Fibroblast of villous mesenchyme (primary cell): ENCODE measurements around the gene SCNN1B. TPM values are rescaled to one million over a fixed set of nuclear protein-coding genes. Genes with fewer than 3 reads are reported as not detected.

ENCODE experiments used
- DNase-seq: peaks from one replicate; pipeline ENCODE4 v3.0.0-alpha.2; 2010; ENCODE audit warnings: low read depth
- H3K4me3 ChIP-seq: 2 replicates; pipeline ENCODE4 v1.5.1; 2011; ENCODE audit warnings: low read depth, mild to moderate bottlenecking, low read length
- total RNA-seq: library from RNA; depleted of rRNA; stranded (reverse); fragments of >200 nt; gene quantifications from 2 replicates; pipeline ENCODE4 v1.2.3, GENCODE V29; 2012
- TF ChIP-seq, protein P1 (sequence below): IDR thresholded peaks from 2 replicates; pipeline ENCODE4 v1.5.1; 2012; ENCODE audit warnings: low read depth, mild to moderate bottlenecking, low read length; ENCODE audit not compliant: insufficient read depth

Gene SCNN1B
- total RNA-seq, 1 donor: not detected

DNA sequence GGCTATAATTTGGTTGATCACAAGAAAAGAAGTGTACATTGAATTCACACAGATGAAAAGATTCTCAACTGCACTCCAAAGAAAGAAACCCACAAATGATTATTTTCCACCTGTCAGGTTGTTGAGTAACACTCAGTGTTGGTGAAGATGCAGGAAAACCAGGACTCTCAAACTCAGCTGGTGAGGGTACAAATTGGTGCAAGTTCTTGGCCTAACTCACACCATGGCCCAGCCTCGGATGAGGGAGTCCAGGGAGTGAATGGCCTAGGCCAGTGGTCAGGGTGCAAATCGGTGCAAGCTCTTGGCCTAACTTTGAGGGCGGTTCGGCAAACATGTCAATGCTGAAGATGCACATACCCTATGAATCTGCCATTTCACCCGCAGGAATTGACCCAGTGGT, 8.6 kb downstream of the SCNN1B start:
- no peak for DNase-seq
- no peak overlapping the region for H3K4me3 ChIP-seq
- TF ChIP-seq, protein P1, sequence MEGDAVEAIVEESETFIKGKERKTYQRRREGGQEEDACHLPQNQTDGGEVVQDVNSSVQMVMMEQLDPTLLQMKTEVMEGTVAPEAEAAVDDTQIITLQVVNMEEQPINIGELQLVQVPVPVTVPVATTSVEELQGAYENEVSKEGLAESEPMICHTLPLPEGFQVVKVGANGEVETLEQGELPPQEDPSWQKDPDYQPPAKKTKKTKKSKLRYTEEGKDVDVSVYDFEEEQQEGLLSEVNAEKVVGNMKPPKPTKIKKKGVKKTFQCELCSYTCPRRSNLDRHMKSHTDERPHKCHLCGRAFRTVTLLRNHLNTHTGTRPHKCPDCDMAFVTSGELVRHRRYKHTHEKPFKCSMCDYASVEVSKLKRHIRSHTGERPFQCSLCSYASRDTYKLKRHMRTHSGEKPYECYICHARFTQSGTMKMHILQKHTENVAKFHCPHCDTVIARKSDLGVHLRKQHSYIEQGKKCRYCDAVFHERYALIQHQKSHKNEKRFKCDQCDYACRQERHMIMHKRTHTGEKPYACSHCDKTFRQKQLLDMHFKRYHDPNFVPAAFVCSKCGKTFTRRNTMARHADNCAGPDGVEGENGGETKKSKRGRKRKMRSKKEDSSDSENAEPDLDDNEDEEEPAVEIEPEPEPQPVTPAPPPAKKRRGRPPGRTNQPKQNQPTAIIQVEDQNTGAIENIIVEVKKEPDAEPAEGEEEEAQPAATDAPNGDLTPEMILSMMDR: no peak

DNA sequence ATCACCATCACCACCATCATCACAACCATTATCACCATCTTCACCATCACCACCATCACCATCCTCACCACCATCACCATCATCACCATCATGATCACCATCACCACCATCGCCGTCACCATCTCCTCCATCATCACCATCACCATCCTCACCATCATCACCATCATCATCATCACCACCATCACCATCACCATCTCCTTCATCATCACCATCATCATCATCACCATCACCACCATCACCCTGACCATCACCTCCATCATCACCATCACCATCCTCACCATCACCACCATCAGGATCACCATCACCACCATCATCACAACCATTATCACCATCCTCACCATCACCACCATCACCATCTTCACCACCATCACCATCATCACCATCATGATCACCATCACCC, 14.1 kb downstream of the SCNN1B start:
- no peak for DNase-seq
- TF ChIP-seq, protein P1: no peak
- no peak overlapping the region for H3K4me3 ChIP-seq

DNA sequence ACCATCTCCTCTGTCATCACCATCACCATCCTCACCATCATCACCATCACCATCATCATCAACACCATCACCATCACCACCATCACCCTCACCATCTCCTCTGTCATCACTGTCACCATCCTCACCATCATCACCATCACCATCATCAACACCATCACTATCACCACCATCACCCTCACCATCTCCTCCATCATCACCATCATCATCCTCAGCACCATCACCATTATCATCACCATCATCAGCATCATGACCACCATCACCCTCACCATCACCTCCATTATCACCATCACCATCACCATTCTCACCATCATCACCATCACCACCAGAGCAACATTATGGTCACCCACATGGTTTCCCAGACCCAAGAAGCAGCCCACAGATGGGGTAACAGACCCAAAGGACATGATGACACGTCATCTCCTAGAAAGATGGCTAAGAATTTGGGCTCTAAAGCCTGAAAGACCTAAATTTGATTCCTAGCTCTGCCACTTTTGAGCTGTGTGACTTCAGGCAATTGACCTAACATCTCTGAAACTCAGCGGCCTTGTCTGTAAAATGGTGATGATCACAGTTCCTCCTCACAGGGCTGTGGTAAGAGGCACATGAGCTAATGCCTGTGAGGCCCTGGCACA, 14.6 kb downstream of the SCNN1B start:
- no peak for DNase-seq
- TF ChIP-seq, protein P1: no peak
- no peak overlapping the region for H3K4me3 ChIP-seq

DNA sequence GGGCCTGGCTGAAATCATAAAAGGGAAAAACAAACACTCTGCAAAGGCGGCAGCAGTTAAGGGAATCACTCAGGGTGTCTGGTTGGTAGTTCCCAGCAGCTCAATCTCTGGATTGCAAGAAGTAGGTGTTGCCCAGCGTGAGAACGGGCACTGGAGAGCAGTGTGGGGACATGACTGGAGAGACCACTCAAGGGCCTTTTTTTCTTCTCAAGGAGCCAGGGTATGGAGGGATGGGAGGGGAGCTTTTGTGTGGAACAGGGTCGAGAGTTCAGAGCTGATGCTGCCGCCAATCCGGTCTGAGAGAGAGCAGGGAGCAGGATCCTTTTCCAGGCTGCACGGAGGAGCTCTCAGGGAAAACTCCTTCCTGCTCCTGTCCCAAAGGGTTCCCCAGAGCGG, 15.2 kb downstream of the SCNN1B start:
- DNase-seq: no peak
- H3K4me3 ChIP-seq: no peak overlapping the region
- TF ChIP-seq, protein P1: no peak

DNA sequence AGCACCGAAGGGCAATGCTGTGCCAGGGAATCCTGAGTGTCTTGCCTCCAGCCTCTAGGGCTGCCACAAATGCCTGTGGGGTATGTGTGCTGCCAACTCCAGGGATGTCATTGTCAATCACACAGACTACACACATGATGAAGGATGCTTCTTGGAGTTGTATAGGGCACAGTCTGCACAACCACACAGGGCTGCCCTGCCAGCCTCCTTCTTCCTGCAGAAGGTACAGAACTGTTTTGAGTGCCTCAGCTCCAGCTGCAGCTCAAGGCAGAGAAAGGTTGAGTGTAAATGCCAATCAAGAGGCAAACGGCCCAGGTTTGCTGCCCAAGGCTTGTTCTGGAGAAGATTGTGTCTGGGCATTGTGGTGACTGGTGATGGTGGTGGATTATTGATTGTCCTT, 15.6 kb downstream of the SCNN1B start:
- TF ChIP-seq, protein P1: no peak
- no peak overlapping the region for H3K4me3 ChIP-seq
- no peak for DNase-seq

DNA sequence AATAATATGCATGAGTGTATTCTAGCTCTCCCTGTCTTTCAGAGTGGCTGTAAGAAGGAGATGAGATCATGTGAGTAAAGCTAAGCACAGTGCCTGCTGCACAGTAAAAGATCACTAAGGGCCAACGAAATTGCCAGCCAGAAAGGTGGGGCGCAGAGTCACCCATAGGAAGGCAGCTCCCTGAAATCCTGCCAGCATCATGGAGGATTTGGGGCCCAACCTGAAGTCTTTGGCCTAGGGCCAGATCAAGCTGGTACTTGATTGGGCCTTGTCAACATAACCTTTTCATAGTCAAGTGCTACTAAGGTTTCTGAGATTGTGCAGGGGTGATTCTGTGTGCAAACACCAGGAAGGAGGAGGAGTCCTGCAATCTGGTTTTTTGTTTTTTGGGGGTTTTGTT, 16.5 kb downstream of the SCNN1B start:
- no peak overlapping the region for H3K4me3 ChIP-seq
- TF ChIP-seq, protein P1: no peak
- no peak for DNase-seq

DNA sequence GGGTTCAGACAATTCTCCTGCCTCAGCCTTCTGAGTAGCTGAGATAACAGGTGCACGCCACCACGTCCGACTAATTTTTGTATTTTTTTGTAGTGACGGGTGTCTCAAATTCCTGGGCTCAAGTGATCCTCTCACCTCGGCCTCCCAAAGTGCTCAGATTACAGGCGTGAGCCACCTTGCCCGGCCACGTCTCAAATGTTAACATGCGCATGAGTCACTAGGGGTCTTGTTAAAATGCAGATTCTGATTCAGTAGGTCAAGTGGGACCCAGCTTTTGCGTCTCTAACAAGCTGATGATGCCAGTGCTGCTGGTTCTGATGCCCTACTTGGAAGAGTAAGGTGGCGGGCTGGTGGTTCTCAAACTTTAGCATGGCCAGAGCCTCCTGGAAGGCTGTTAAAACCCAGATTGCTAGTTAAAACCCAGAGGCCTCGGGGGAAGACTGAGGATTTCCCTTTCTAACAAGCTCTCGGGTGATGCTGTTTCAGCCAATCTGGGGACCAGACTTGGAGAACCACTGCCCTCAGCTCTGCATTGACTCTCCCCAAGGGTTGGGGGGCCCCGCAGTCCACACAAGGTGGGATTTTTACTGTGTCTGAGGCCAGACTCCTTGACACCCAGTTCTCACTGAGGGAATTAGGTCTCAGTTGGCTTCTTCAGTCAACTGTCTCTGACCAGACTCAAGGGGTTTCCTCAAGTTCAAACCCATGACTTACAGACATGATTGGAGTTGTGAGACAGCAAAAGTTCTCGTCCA, 17.9 kb downstream of the SCNN1B start:
- DNase-seq: no peak
- TF ChIP-seq, protein P1: no peak
- H3K4me3 ChIP-seq: no peak overlapping the region
